GM23338 (cell line): ENCODE measurements around the gene CACNA2D3. TPM values are rescaled to one million over a fixed set of nuclear protein-coding genes. Genes with fewer than 3 reads are reported as not detected.

ENCODE experiments used
- ATAC-seq: fragments of 200-7000 bp; cut with Tn5 transposase; 3 replicates; pipeline ENCODE4 v1.9.1; 2020
- DNase-seq: peaks from one replicate; pipeline ENCODE4 v3.0.0-alpha.2; 2015; ENCODE audit warnings: low spot score
- H2AFZ ChIP-seq: fragments of 200-600 bp; sonication (generic); 2 replicates; pipeline ENCODE4 v1.8.0; 2016; ENCODE audit warnings: antibody characterized with exemption, mild to moderate bottlenecking, moderate library complexity
- H3F3A ChIP-seq: fragments of 200-600 bp; sonication (generic); replicated peaks from 2 replicates; pipeline ENCODE4 v1.8.0; 2017; ENCODE audit warnings: antibody characterized with exemption, mixed run types, low read depth
- H3K27ac ChIP-seq: fragments of 200-600 bp; sonication (generic); 2 replicates; pipeline ENCODE4 v1.6.1; 2016; ENCODE audit warnings: low read depth
- H3K27me3 ChIP-seq: fragments of 200-600 bp; sonication (generic); 2 replicates; pipeline ENCODE4 v1.8.0; 2016; ENCODE audit warnings: mild to moderate bottlenecking, mixed run types, moderate library complexity; ENCODE audit not compliant: insufficient read depth
- H3K36me3 ChIP-seq: fragments of 200-600 bp; sonication (generic); 2 replicates; pipeline ENCODE4 v1.8.0; 2016; ENCODE audit warnings: mild to moderate bottlenecking; ENCODE audit not compliant: insufficient read depth
- H3K4me1 ChIP-seq: fragments of 200-600 bp; sonication (generic); 2 replicates; pipeline ENCODE4 v1.8.0; 2016; ENCODE audit warnings: mild to moderate bottlenecking, moderate library complexity; ENCODE audit not compliant: insufficient read depth
- H3K4me2 ChIP-seq: fragments of 200-600 bp; sonication (generic); 2 replicates; pipeline ENCODE4 v1.7.1; 2017; ENCODE audit warnings: mixed run types
- H3K4me3 ChIP-seq: fragments of 200-600 bp; sonication (generic); 2 replicates; pipeline ENCODE4 v1.6.1; 2016; ENCODE audit warnings: mixed run types
- H3K79me2 ChIP-seq: fragments of 200-600 bp; sonication (generic); replicated peaks from 2 replicates; pipeline ENCODE4 v1.8.0; 2017; ENCODE audit warnings: mild to moderate bottlenecking; ENCODE audit not compliant: insufficient read depth
- H3K9me2 ChIP-seq: fragments of 200-600 bp; sonication (generic); 2 replicates; pipeline ENCODE4 v1.8.0; 2017; ENCODE audit not compliant: insufficient read depth
- H4K20me1 ChIP-seq: fragments of 200-600 bp; sonication (generic); replicated peaks from 2 replicates; pipeline ENCODE4 v1.8.0; 2017; ENCODE audit warnings: mild to moderate bottlenecking; ENCODE audit not compliant: insufficient read depth
- H3K27ac Mint-ChIP-seq: 2 replicates; pipeline ENCODE4 v1.8.0; 2020; ENCODE audit warnings: inconsistent platforms, mild to moderate bottlenecking, moderate library complexity, mixed read lengths
- H3K27me3 Mint-ChIP-seq: 3 replicates; pipeline ENCODE4 v1.8.0; 2022; ENCODE audit warnings: low read depth, mild to moderate bottlenecking, moderate library complexity, mixed read lengths, inconsistent platforms; ENCODE audit not compliant: insufficient read depth, poor library complexity
- H3K36me3 Mint-ChIP-seq: 3 replicates; pipeline ENCODE4 v1.8.0; 2021; ENCODE audit warnings: low read depth, mild to moderate bottlenecking, inconsistent platforms, moderate library complexity, mixed read lengths
- H3K4me1 Mint-ChIP-seq: 3 replicates; pipeline ENCODE4 v1.8.0; 2020; ENCODE audit warnings: mild to moderate bottlenecking, inconsistent platforms, mixed read lengths
- H3K4me3 Mint-ChIP-seq: 3 replicates; pipeline ENCODE4 v1.8.0; 2021; ENCODE audit warnings: moderate library complexity, mild to moderate bottlenecking, inconsistent platforms, mixed read lengths
- H3K9me3 Mint-ChIP-seq: 3 replicates; pipeline ENCODE4 v1.8.0; 2020; ENCODE audit warnings: moderate library complexity, mild to moderate bottlenecking, inconsistent platforms, mixed read lengths
- CREB1 ChIP-seq: fragments of 250-450 bp; sonication (Bioruptor Pico); IDR thresholded peaks from 2 replicates; pipeline ENCODE4 v1.5.0; 2020; ENCODE audit warnings: low read depth, mild to moderate bottlenecking, moderate library complexity
- CTCF ChIP-seq, 2 experiments: fragments of 200-600 bp in 1 of 2; sonication (generic) in 1 of 2; conservative IDR thresholded peaks; 2 replicates each; pipeline versions ENCODE4 v1.5.1 to v1.6.1; 2016 to 2017; ENCODE audit warnings: antibody characterized with exemption in 2 of 2, low read depth in 2 of 2, mild to moderate bottlenecking in 2 of 2, moderate library complexity in 1 of 2
- EZH2 ChIP-seq: fragments of 200-600 bp; sonication (generic); IDR thresholded peaks from one replicate; pipeline ENCODE4 v1.8.0; 2017; ENCODE audit warnings: antibody characterized with exemption, mild to moderate bottlenecking, low read depth; ENCODE audit not compliant: unreplicated experiment
- EZH2phosphoT487 ChIP-seq: fragments of 200-600 bp; sonication (generic); IDR thresholded peaks from one replicate; pipeline ENCODE4 v1.8.1; 2018; ENCODE audit warnings: antibody characterized with exemption; ENCODE audit not compliant: unreplicated experiment
- NANOG ChIP-seq: IDR thresholded peaks from 2 replicates; pipeline ENCODE4 v1.6.1; 2016; ENCODE audit warnings: antibody characterized with exemption, borderline replicate concordance
- POLR2AphosphoS5 ChIP-seq: IDR thresholded peaks from 2 replicates; pipeline ENCODE4 v1.6.1; 2016; ENCODE audit warnings: antibody characterized with exemption, low read depth
- ZNF114 ChIP-seq: fragments of 250-450 bp; sonication (Bioruptor Pico); IDR thresholded peaks from 2 replicates; pipeline ENCODE4 v1.5.0; 2020; ENCODE audit warnings: mild to moderate bottlenecking, moderate library complexity
- ZNF331 ChIP-seq: fragments of 250-450 bp; sonication (Bioruptor Pico); IDR thresholded peaks from 2 replicates; pipeline ENCODE4 v1.5.0; 2020; ENCODE audit warnings: low read depth, mild to moderate bottlenecking, moderate library complexity
- ZNF462 ChIP-seq: fragments of 250-450 bp; sonication (Bioruptor Pico); IDR thresholded peaks from 2 replicates; pipeline ENCODE4 v1.5.0; 2020; ENCODE audit warnings: mild to moderate bottlenecking, moderate library complexity
- polyA plus RNA-seq: library from polyadenylated mRNA; unstranded; fragments of >200 nt; fragmentation: Nextera tagmentation; extraction: Ambion mirVana; gene quantifications from 2 replicates; pipeline ENCODE4 v1.2.1, GENCODE V29; 2016
- total RNA-seq: library from RNA; depleted of rRNA; stranded (reverse); fragments of >200 nt; shearing (Covaris generic); gene quantifications from 2 replicates; pipeline ENCODE4 v1.2.3, GENCODE V29; 2014

The CACNA2D3 gene
- total and polyA plus RNA-seq, 2 experiments from 2014 or later: 2.2 to 2.3 TPM

DNA sequence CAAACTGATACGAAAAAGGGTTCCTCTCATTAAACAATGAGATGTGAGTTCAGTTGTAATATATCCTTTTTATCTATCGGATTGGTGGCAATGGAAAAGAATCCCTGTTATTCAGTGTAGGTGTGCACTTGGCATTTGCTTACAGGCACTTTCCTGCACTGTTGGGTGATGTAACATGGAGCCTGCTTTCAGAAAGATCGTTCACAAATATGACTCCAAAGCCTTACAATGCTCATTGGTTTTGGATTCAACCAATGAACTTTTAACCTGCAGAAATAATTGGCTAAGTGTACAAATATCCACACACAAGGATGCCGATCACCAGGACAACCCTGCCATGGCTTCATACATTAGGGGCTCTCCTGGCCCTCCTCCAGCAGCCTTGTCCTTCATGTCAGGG is 996.9 kb downstream of the CACNA2D3 start:
- Mint-ChIP-seq H3K27me3 (no peaks in the 10 kb centered on the region), H3K27ac (no peak overlapping the region), H3K4me3 (no peak overlapping the region), H3K9me3 (no peaks in the 10 kb centered on the region; the same call in 2 of the 3 replicates), H3K36me3 (no peaks in the 10 kb centered on the region), H3K4me1 (no peaks in the 10 kb centered on the region)
- Histone ChIP-seq H3K9me2 (no peaks in the 10 kb centered on the region), H4K20me1 (no peaks in the 10 kb centered on the region), H3K4me1 (no peaks in the 10 kb centered on the region), H3F3A (no peaks in the 10 kb centered on the region), H3K79me2 (no peaks in the 10 kb centered on the region), H3K27me3 (no peaks in the 10 kb centered on the region), H3K27ac (no peak overlapping the region), H3K4me3 (no peak overlapping the region), H3K4me2 (no peak overlapping the region), H2AFZ (no peak overlapping the region), H3K36me3 (no peaks in the 10 kb centered on the region)
- no peak for DNase-seq
- ATAC-seq: no peak
- TF ChIP-seq CTCF (conservative IDR thresholded peaks at IDR 0.05; ENCODE audit: low read depth in 2 of 2) (no peak), ZNF114 (CRISPR knock-in tag) (no peak), ZNF331 (CRISPR knock-in tag) (no peak), NANOG (no peak), CREB1 (CRISPR knock-in tag) (no peak), POLR2AphosphoS5 (no peak), ZNF462 (no peak), EZH2phosphoT487 (no peak), EZH2 (no peak)
